SK-N-MC (cell line): ENCODE data around the gene HSPBP1.

ENCODE experiments used
- EZH2 ChIP-seq: fragments of 200-600 bp; sonication (generic); IDR thresholded peaks from one replicate; pipeline ENCODE4 v1.6.1; 2017; ENCODE audit warnings: antibody characterized with exemption
- POLR2AphosphoS5 ChIP-seq: IDR thresholded peaks from 2 replicates; pipeline ENCODE4 v1.6.1; 2012; ENCODE audit warnings: mild to moderate bottlenecking, low read depth, low read length, borderline replicate concordance

GRCh38 chr19:55216461-55217198, 63.3 kb downstream of the HSPBP1 start:
- TF ChIP-seq POLR2AphosphoS5 (no peak), EZH2 (no peak)
